NCI-H2107 treated with DMSO at 0.1 percent for 48 hours (cell line): ENCODE results near the gene CTRB1.
A peak's percentile ranks its signal among the peaks of the same experiment; 100 is the strongest.
"Not testable (repeated sequence)": the region's sequence is repeated elsewhere in the genome, so short reads cannot be mapped to it uniquely, and the experiment has no call there.

ENCODE experiments used
- DNase-seq: peaks from one replicate; lab custom pipeline; 2025; ENCODE audit not compliant: unreplicated experiment; lab: John Stamatoyannopoulos, UW

CTRB1 gene

DNA sequence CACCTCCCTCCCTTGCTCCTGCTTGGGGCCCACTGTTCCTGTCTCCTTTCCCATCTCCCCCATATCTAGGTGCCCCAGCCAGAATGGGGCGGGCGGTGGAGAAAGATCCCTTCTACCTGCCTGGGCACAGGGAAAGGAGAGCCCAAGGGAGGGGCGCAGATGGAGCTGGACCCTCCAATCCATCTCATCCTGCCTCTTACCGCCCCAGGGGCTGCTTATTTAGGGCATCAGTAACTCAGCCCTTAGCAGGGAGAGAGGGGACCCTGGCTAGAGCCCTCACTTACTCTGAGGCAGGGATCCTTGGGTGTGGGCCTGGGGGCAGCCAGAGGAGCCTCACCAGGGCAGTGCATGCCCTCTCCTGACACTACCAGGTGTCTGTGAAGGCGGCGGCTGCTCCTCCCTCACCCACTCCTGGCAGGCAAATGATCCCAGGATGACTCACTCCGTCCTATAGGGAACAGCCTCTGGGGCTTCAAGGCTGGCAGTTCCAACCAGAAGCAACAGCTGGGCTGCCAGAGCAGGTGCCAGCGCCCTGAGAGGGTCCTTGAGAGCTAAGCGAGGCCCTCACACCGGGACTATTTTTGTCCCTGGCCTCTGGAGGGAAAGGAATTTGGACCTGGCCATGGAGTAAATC, 49.0 kb downstream of the CTRB1 start:
- peak; percentile 92 for DNase-seq

DNA sequence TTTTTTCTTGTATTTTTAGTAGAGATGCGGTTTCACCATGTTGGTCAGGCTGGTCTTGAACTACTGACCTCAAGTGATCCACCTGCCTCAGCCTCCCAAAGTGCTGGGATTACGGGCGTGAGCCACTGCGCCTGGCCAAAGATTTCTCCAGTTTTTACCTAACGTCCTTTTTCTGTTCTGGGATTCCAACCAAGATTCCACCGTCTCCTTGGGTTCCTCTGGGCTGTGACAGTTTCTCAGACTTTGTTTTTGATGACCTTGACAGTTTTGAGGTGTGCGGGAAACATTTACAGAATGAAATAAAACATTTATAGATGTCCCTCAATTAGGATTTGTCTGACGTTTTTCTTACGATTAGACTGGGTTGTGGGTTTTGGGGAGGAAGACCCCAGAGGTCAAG, 50.6 kb downstream of the CTRB1 start:
- not testable (repeated sequence) for DNase-seq

DNA sequence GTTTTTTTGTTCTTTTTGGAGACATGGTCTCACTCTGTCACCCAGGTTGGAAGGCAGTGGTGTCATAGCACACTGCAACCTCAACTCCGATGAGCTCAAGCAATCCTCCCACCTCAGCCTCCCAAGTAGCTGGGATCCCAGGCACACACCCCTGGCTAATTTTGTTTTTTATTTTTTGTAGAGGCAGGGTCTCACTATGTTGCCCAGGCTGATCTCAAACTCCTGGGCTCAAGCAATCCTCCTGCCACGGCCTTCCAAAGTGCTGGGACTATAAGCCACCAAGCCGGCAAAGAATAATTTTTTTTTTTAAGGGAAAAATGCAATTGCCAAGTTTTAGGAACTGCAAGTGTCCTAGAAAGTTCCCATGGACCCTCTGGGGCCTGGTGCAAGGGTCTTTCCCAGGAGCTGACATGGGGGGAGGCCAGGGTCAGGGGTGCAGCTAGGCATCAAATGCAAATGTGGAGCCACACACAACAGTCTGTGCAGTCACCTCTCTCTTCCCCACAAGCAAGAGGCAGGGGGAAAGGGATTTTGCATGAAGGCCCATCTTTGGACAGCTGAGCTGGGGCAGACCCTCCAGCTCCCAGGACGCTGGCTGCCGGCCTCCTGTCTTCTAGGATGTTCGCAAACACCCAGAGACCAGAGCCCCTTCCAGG, 52.8 kb downstream of the CTRB1 start:
- DNase-seq = no peak

DNA sequence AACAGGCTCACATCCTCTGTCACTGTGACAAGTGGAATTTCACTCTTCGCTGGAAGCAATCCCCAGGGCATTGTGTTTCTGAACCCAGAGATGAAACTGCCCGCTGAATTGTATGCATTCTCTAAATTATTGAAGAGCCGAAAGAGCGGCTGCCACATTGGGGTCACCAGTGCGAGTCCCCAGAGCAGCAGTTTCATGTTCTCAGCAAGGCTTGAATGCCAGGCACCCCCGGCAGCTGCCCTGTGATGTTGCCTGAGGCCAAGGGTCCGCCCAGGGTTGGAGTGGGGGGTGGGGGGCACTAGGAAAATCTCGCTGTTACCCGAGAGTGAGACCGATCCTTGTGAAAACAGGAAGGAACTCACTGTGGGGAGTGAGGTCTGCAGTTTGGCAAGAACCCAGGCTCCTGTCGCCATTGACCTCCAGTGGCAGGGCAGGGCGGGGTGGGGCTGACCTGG, 53.3 kb downstream of the CTRB1 start:
- no peak for DNase-seq

DNA sequence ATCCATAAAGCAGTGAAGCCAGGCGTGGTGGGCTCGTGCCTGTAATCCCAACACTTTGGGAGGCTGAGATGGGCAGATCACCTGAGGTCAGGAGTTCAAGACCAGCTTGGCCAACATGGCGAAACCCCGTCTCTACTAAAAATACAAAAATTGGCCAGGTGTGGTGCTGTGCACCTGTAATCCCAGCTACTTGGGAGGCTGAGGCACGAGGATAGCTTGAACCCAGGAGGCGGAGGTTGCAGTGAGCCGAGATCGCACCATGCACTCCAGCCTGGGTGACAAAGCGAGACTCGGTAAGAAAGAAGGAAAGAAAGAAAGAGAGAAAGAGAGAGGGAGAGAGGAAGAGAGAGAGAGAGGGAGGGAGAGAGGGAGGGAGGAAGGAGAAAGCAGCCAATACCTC, 53.8 kb downstream of the CTRB1 start:
- not testable (repeated sequence) for DNase-seq

DNA sequence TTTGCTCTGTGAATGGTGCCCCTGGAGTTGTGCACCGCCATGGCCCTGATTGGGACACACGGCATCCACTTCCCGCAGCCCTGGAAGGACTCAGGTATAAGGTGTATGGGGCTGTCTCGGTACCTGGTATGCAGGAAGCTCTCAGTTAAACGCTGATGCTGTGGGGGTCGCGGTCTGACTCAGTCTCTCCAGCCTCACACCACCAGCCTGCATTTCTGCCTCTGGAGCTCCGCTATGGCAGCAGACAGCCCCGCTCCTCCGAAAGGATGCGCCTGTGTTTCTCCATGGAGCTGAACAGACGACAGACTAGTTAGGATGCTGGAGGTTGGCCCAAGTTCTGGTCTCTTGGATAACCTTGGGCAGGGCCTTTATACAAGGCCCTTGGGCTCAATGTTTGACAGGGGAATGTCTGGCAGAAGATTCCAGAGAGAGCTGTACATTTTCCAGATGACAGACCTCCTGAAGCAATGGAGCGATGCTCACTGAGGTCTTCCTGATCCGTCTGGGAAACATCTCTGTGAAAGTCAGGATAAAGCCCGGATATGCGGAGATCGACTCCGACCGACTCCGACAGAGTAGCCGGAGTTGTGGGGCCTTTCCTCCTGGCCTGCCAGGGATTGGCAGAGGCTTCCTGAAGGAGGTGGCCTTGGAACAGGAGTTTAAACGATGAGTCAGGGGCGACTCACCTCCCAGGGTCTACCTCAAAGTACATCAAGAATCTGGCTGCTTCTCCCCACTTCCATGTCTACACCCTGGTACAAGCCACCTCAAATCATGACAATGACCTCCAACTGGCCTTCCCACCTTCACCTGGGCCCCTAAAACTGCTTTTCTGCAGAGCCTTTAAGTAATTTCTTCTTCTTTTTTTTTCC, 54.5 kb downstream of the CTRB1 start:
- no peak for DNase-seq
